OCI-LY1 (cell line): ENCODE results near the gene ESF1.
"Not testable (repeated sequence)": the region's sequence is repeated elsewhere in the genome, so short reads cannot be mapped to it uniquely, and the experiment has no call there.

ENCODE experiments used
- H2AFZ ChIP-seq: fragments of 200-600 bp; sonication (generic), shearing (Covaris generic); 2 replicates; pipeline ENCODE4 v1.6.0; 2014; ENCODE audit warnings: antibody characterized with exemption, mild to moderate bottlenecking, low read length
- H3F3A ChIP-seq: fragments of 200-600 bp; sonication (generic), shearing (Covaris generic); 2 replicates; pipeline ENCODE4 v1.6.0; 2014; ENCODE audit warnings: mild to moderate bottlenecking, antibody characterized with exemption, low read length, moderate library complexity; ENCODE audit not compliant: insufficient read depth
- H3K27ac ChIP-seq: fragments of 200-600 bp; sonication (generic); 2 replicates; pipeline ENCODE4 v1.5.1; 2014; ENCODE audit warnings: low read length, mixed run types, mild to moderate bottlenecking, low read depth; ENCODE audit not compliant: poor library complexity, severe bottlenecking
- H3K27me3 ChIP-seq: fragments of 200-600 bp; sonication (generic); 2 replicates; pipeline ENCODE4 v1.6.0; 2014; ENCODE audit warnings: antibody characterized with exemption, mild to moderate bottlenecking, low read length, moderate library complexity; ENCODE audit not compliant: insufficient read depth
- H3K36me3 ChIP-seq: fragments of 200-600 bp; sonication (generic); 2 replicates; pipeline ENCODE4 v1.6.1; 2014; ENCODE audit warnings: mild to moderate bottlenecking, antibody characterized with exemption, low read length, moderate library complexity, mixed read lengths; ENCODE audit not compliant: insufficient read depth
- H3K4me1 ChIP-seq: fragments of 200-600 bp; sonication (generic); 2 replicates; pipeline ENCODE4 v1.5.1; 2014; ENCODE audit warnings: mild to moderate bottlenecking, low read length, moderate library complexity; ENCODE audit not compliant: insufficient read depth, severe bottlenecking
- H3K4me2 ChIP-seq: fragments of 200-600 bp; sonication (generic), shearing (Covaris generic); 2 replicates; pipeline ENCODE4 v1.6.1; 2014; ENCODE audit warnings: low read length
- H3K4me3 ChIP-seq: fragments of 200-600 bp; sonication (generic); 2 replicates; pipeline ENCODE4 v1.5.1; 2014; ENCODE audit warnings: low read length, low read depth, mild to moderate bottlenecking, mixed read lengths; ENCODE audit not compliant: poor library complexity, severe bottlenecking
- H3K79me2 ChIP-seq: fragments of 200-600 bp; shearing (Covaris generic); 2 replicates; pipeline ENCODE4 v1.6.1; 2016; ENCODE audit warnings: mixed run types, low read length, mixed read lengths; ENCODE audit not compliant: insufficient read depth
- H3K9ac ChIP-seq: fragments of 200-600 bp; sonication (generic), shearing (Covaris generic); 2 replicates; pipeline ENCODE4 v1.6.1; 2014; ENCODE audit warnings: mild to moderate bottlenecking, low read length, mixed read lengths
- H3K9me2 ChIP-seq: fragments of 200-600 bp; sonication (generic), shearing (Covaris generic); 2 replicates; pipeline ENCODE4 v1.6.1; 2014; ENCODE audit warnings: low read depth, mild to moderate bottlenecking, low read length, mixed read lengths
- H3K9me3 ChIP-seq: fragments of 200-600 bp; shearing (Covaris generic); 2 replicates; pipeline ENCODE4 v1.6.1; 2014; ENCODE audit warnings: low read length, mixed read lengths
- H4K20me1 ChIP-seq: fragments of 200-600 bp; sonication (generic), shearing (Covaris generic); 2 replicates; pipeline ENCODE4 v1.6.0; 2016; ENCODE audit warnings: mild to moderate bottlenecking, low read length; ENCODE audit not compliant: insufficient read depth
- CTCF ChIP-seq: fragments of 200-600 bp; sonication (generic), shearing (Covaris generic); IDR thresholded peaks from 2 replicates; pipeline ENCODE4 v1.5.1; 2017; ENCODE audit warnings: mild to moderate bottlenecking, antibody characterized with exemption, low read length, moderate library complexity, mixed read lengths
- EZH2 ChIP-seq: fragments of 200-600 bp; sonication (generic), shearing (Covaris generic); IDR thresholded peaks from 2 replicates; pipeline ENCODE4 v1.8.0; 2017; ENCODE audit warnings: borderline replicate concordance, mixed run types, mild to moderate bottlenecking, antibody characterized with exemption, low read length, moderate library complexity, mixed read lengths

The ESF1 gene

GRCh38 chr20:13770141-13770540, 14.6 kb downstream of the ESF1 start:
- 0 out of 2 replicates have a peak, but pooled peaks cover 9% of the 10 kb centered on the region for H3F3A ChIP-seq
- no peak overlapping the region for H3K4me2 ChIP-seq
- peaks cover 94% of the 10 kb centered on the region for H3K36me3 ChIP-seq
- H3K9me3 ChIP-seq = peaks cover 13% of the 10 kb centered on the region
- H3K79me2 ChIP-seq = no peaks in the 10 kb centered on the region
- H3K4me1 ChIP-seq = no peaks in the 10 kb centered on the region
- no peak overlapping the region for H3K4me3 ChIP-seq
- H3K9me2 ChIP-seq = no peaks in the 10 kb centered on the region
- H3K27me3 ChIP-seq = no peaks in the 10 kb centered on the region
- no peak overlapping the region for H3K27ac ChIP-seq
- H4K20me1 ChIP-seq = no peaks in the 10 kb centered on the region
- no peak for TF ChIP-seq EZH2
- TF ChIP-seq CTCF = no peak
- H3K9ac ChIP-seq = no peak overlapping the region
- H2AFZ ChIP-seq = no peak overlapping the region

GRCh38 chr20:13765868-13766416, 18.8 kb downstream of the ESF1 start:
- Histone ChIP-seq H4K20me1 (no peaks in the 10 kb centered on the region), H3K4me3 (no peak overlapping the region), H3K9me2 (no peaks in the 10 kb centered on the region), H3K4me2 (no peak overlapping the region), H2AFZ (no peak overlapping the region), H3K4me1 (no peaks in the 10 kb centered on the region), H3K27ac (no peak overlapping the region), H3K36me3 (peaks cover 92% of the 10 kb centered on the region), H3F3A (no peaks in the 10 kb centered on the region), H3K27me3 (no peaks in the 10 kb centered on the region), H3K9me3 (peaks cover 13% of the 10 kb centered on the region), H3K79me2 (no peaks in the 10 kb centered on the region), H3K9ac (no peak overlapping the region)
- TF ChIP-seq EZH2 (no peak), CTCF (no peak)

- Histone ChIP-seq H3K4me2 (no peak overlapping the region), H3K36me3 (peaks cover 85% of the 10 kb centered on the region), H3K9me3 (peaks cover 13% of the 10 kb centered on the region), H4K20me1 (no peaks in the 10 kb centered on the region), H3F3A (no peaks in the 10 kb centered on the region), H3K9me2 (no peaks in the 10 kb centered on the region), H3K4me3 (no peak overlapping the region), H2AFZ (no peak overlapping the region), H3K27me3 (no peaks in the 10 kb centered on the region), H3K79me2 (no peaks in the 10 kb centered on the region), H3K4me1 (no peaks in the 10 kb centered on the region), H3K9ac (no peak overlapping the region), H3K27ac (no peak overlapping the region)
- TF ChIP-seq CTCF = no peak
- no peak for TF ChIP-seq EZH2
These were observed 19.4 kb downstream of the ESF1 start for GRCh38 chr20:13765299-13765698.

GRCh38 chr20:13760451-13760946, 24.2 kb downstream of the ESF1 start:
- H3K4me2 ChIP-seq, H3K79me2 ChIP-seq, H3K4me3 ChIP-seq, H3F3A ChIP-seq, H3K9me3 ChIP-seq, H3K27me3 ChIP-seq, H3K4me1 ChIP-seq, H2AFZ ChIP-seq, H4K20me1 ChIP-seq, H3K9ac ChIP-seq, H3K27ac ChIP-seq, H3K9me2 ChIP-seq: not testable (repeated sequence)
- H3K36me3 ChIP-seq = peaks cover 71% of the 10 kb centered on the region
